Tibial nerve (tissue), 4 donors: Measurements from ENCODE around the gene TPRN.

Experiments
- CTCF ChIP-seq, 5 experiments: fragments of 200-600 bp in 3 of 5; fragments of 450-650 bp in 2 of 5; sonication (generic) in 3 of 5; IDR thresholded peaks; one replicate each; pipeline ENCODE4 v1.5.1; 2016 to 2019; ENCODE audit warnings: antibody characterized with exemption in 5 of 5, mild to moderate bottlenecking in 3 of 5, moderate library complexity in 2 of 5
- EP300 ChIP-seq, 2 donors: sonication (generic); formaldehyde crosslinking; IDR thresholded peaks; one replicate each; pipeline ENCODE4 v1.6.1; 2017; ENCODE audit warnings: antibody characterized with exemption in 2 of 2, mild to moderate bottlenecking in 1 of 2

GRCh38 chr9:137147793-137148160 lies 52.8 kb downstream of the TPRN start:
- TF ChIP-seq CTCF (IDR thresholded peaks at IDR 0.05) = no peak
- TF ChIP-seq EP300 (IDR thresholded peaks at IDR 0.05) = no peak
